Activated effector memory CD4-positive, alpha-beta T cell treated with anti-CD3 and anti-CD28 coated beads, Interleukin-2, amount 50 U/mL, for 16 hours (primary cell): Measurements from ENCODE around the gene NDUFAF7.
"Not testable (repeated sequence)": the region's sequence is repeated elsewhere in the genome, so short reads cannot be mapped to it uniquely, and the experiment has no call there.

Experiments
- DNase-seq: peaks from one replicate; pipeline ENCODE4 v3.0.0-alpha.2; 2020

Gene NDUFAF7, protein sequence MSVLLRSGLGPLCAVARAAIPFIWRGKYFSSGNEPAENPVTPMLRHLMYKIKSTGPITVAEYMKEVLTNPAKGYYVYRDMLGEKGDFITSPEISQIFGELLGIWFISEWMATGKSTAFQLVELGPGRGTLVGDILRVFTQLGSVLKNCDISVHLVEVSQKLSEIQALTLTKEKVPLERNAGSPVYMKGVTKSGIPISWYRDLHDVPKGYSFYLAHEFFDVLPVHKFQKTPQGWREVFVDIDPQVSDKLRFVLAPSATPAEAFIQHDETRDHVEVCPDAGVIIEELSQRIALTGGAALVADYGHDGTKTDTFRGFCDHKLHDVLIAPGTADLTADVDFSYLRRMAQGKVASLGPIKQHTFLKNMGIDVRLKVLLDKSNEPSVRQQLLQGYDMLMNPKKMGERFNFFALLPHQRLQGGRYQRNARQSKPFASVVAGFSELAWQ

GRCh38 chr2:37231241-37232130 is at the start of gene NDUFAF7, which contains the start of gene CEBPZ:
Gene NDUFAF7 (plus strand): TSS chr2:37231658. CDS start chr2:37231706, 48 bp downstream.
Gene CEBPZ (minus strand): TSS chr2:37231596. CDS start chr2:37231567, 29 bp downstream.
- peak; percentile 96 for DNase-seq

DNA sequence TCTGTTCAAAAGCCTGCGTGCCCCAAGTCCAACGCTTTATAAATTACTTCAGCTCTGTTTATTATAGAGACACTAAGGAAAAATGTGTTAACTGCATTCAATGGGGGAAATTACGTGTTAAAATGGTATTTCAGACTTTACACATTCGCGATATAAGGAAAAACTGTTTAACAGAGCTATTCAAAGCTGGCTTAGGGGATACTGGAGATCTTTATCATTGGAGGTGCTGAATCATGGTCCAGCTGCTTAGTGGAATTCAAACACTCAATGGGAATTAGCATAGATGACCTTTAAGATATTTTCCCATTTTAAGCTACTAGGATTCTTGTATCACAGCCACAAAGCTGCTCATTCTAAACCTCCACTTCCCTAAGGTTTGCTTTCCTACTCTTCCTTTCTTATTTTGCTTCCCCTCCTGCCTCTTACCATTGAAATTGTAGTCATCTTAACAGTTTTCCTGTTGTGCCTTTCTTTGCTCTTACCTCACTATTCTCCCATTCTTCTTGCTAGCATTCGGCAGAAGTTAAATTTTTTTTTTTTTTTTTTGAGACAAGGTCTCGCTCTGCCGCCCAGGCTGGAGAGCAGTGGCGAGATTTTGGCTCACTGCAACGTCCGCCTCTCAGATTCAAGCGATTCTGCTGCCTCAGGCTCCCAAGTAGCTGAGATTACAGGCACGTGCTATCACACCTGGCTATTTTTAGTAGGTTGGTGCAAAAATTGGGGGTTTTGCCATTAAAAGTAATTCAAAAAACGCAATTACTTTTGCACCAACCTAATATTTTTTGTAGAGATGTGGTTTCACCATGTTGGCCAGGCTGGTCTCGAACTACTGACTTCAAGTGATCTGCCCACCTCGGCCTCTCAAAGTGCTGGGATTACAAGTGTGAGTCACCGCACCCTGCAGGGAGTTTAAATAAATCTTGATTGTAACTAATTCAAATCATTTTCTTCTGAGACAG is 49.5 kb upstream of the NDUFAF7 start:
- no peak for DNase-seq

DNA sequence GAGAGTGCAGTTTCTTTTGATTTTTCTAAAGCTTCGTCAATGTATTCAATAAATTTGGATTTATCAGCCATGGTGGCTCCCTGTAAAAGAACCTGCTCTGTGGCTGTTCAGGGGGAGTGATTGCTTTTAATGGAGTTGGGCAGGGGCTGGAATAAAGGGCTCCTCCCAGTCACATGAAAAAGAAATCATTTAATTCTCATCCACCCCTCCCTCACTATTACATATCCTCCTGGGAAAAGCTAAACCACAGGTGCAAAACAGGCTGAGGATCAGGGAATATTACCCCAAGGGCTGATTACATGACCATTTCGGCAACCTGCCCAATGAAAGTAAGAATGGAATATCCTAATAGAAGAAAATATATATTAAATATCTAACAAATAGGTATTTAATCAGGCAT is 42.9 kb upstream of the NDUFAF7 start, which contains the start of gene SULT6B1:
Gene SULT6B1, minus strand, starts transcription at position 101 of the 400 bp plus-strand sequence. Its CDS starts 30 bp downstream, at position 71.
- DNase-seq, result no peak

- no peak for DNase-seq
Measured at GRCh38 chr2:37189452-37190153, 41.9 kb upstream of the NDUFAF7 start.

DNA sequence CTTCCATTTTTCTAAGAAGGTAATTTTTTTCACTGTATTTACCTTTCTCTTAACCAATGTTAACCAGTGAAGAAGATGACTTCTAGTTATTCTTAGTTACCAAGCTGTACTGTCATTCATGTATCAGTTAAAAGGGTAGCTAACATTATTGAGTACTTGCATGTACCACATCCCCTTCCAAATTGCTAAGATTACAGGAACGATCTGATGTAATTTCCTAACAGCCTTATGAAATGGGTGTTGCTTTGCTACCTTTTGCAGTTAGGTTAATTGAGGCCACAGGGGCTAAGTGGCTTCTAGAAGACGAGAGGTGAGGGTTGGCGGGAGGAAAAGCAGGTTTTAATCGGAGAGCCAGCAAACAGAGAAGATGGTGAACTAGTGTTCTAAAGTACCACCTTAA is 41.2 kb upstream of the NDUFAF7 start:
- no peak for DNase-seq

DNA sequence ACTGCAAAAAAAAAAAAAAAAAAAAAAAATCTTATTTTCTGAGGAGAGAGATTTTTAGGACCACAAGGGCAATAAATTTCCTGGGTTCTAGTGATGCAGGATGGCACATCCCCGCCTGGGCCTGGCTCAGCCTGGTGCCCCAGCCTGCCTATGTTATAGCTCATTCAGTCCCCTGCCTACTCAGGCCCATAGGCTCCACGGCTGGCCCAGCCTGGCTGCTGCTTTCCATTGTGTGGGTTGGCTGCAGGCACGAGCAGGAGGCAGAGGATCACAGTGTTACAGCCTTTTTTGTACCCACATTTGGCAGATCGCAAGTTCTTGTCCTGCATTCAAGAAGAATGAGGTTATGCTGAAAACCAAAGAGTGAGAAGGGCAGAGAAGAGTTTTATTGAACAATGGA is 40.2 kb upstream of the NDUFAF7 start:
- DNase-seq, result no peak

DNA sequence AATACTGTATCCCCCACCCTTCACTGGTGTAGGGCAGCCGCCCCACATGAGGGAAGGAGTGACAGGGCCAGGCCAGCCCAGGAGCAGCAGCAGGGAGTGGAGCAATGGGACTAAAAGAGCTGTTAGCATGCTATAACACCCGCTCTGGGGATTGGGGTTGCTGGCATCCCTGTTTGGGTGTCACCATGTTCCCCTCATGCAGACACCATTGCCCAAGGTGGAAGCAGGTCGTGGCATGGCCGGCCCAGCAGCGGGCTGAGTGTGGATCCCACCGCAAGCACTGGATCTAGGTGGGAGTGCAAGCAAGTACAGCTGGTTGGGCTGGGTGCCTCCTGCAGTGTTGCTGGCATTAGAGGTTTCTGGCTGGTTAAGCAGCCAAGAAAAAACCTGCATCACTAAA is 39.7 kb upstream of the NDUFAF7 start:
- DNase-seq, result no peak

DNA sequence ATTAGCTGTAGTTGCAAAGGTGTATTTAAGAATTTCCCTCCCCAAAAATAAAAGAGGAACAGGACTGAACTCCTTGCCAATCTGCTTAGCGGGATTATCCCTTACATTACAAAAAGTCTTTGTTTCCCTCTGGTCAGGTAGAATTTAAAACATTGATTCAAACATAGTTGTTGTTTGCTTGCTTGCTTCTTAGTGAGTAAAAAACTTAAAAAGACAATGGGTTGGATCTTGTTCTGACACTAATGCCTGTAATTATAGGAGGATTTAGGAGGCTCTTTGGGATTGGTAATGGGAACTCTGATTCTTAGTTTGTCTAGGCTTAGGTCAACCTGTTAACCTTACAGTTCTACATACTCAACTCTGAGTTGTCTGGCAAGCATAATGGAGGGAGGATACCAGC is 38.9 kb upstream of the NDUFAF7 start:
- no peak for DNase-seq

DNA sequence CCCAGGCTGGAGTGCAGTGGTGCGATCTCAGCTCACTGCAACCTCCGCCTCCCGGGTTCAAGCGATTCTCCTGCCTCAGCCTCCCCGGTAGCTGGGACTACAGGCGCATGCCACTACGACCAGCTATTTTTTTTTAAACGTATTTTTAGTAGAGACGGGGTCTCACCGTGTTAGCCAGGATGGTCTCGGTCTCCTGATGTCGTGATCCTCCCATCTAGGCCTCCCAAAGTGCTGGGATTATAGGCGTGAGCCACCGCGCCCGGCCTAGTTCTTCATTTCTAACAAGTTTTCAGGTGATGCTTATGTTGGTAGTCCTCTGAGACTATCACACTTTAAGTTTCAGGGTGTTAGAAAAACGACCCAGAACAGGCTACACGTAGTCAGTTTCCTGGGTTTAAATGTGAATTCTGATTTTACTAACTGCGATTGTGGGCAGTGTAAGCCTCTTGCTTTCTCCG is 35.6 kb upstream of the NDUFAF7 start:
- not testable (repeated sequence) for DNase-seq

- peak; percentile 96 for DNase-seq
Measured at GRCh38 chr2:37196320-37197195, 34.9 kb upstream of the NDUFAF7 start, which contains the start of gene CEBPZOS. Gene CEBPZOS (plus strand): TSS chr2:37196496. CDS start chr2:37199705, 3,209 bp downstream.

DNA sequence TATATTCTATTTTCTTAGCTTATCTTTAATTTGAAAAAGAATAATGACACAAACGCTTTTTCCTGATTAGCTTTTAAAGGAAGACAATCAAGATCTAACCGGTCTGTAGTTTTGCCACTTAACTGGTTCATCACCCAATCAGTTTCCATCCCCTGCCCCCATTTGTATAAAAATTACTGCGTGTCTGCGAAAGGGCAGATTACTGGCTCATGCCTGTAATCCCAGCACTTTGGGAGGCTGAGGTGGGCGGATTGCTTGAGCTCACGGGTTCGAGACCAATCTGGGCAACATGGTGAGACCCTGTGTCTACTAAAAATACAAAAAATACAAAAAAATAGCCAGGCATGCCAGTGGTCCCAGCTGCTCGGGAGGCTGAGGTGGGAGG is 32.8 kb upstream of the NDUFAF7 start:
- DNase-seq, result no peak

DNA sequence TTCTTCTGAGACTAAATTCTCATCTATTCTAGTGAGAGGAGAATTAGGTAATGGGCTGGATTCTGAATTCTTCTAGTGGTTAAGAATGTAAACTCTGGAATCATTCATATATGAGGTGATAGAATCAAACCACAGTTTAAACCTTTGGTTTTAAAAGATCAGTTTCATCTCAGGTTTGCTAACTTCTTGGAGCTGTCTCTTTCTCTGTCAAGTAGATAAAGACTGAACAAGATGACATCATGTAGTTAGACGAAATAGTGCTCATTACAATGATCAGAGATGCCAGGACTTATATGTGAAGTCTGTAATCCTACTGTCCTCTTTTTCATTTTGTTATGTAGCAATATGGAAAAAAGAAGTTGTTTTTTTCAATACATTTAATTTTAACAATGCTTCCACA is 30.2 kb upstream of the NDUFAF7 start:
- DNase-seq, result no peak

DNA sequence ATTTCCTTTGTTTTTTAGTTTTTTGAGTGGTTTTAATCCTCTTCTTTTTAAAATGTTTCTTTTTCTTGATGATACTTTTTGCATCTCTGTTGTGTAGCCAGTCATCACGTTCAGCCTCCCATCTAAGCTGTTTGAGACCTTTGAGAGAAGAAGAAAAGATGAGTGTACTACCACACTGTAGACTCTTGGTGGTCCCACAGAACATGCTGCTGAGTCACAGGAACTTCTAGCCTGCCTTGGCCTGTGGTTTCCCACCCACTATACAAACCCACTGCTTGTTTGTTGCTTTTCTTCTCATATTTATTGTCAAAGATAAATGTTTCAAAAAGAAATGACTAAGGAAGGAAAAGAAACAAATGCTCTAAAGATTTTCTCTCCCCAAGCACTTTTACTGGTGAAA is 29.7 kb upstream of the NDUFAF7 start:
- DNase-seq, result peak; percentile 67

DNA sequence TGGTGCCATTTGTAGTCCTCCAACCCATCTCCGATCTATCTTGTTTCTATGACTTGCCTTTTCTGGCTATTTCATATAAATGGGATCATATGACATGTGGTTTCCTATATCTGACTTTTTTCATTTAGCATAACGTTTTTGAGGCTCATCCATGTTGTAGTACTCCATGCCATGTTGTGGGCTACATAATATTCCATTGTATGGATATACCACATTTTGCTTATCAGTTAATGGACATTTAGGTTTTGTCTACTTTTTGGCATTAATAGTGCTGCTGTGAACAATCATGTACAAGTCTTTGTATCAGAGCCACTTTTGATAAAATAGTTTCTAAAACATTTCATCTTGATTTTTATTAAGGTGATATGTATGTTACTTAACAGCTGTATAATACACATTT is 27.8 kb upstream of the NDUFAF7 start:
- no peak for DNase-seq

- DNase-seq, result not testable (repeated sequence)
Measured at GRCh38 chr2:37205071-37205661, 26.3 kb upstream of the NDUFAF7 start.

GRCh38 chr2:37205689-37206341 is 25.6 kb upstream of the NDUFAF7 start:
- DNase-seq, result no peak

DNA sequence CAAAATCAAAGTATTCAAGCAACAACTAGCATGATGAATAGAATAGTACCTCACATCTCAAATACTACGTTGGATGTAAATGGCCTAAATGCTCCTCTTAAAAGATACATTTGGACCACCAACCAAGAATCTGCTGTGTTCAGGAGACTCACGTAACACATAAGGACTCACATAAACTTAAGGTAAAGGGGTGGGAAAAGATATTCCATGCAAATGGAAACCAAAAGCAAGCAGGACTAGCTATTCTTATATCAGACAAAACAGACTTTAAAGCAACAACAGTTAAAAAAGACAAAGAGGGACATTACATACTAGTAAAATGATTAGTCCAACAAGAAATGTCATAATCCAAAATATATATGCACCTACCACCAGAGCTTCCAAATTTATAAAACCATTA is 24.7 kb upstream of the NDUFAF7 start:
- DNase-seq, result not testable (repeated sequence)

- DNase-seq, result no peak
Measured at GRCh38 chr2:37211212-37211611, 20.2 kb upstream of the NDUFAF7 start.

- no peak for DNase-seq
Measured at GRCh38 chr2:37211939-37212338, 19.5 kb upstream of the NDUFAF7 start.
